OCI-LY7 (cell line): ENCODE measurements around the gene OPTN. TPM values are rescaled to one million over a fixed set of nuclear protein-coding genes. Genes with fewer than 3 reads are reported as not detected.

Experiments used
- BruUV-seq: library from RNA; stranded (reverse); fragments of 400-500 nt; replicated peaks from 2 replicates; lab custom pipeline; 2021; lab: Mats Ljungman, UMichigan
- CTCF ChIA-PET: fragments of 300-600 bp; sonication (Branson Sonifier 250); formaldehyde crosslinking; loops from one replicate; lab custom pipeline; 2022; ENCODE audit warnings: antibody characterized with exemption; ENCODE audit not compliant: unreplicated experiment; lab: Charles Lee
- POLR2A ChIA-PET: fragments of 300-600 bp; sonication (Branson Sonifier 250); formaldehyde crosslinking; loops from one replicate; lab custom pipeline; 2022; ENCODE audit warnings: antibody characterized with exemption; lab: Charles Lee
- DNase-seq: peaks from one replicate; pipeline ENCODE4 v3.0.0-alpha.2; 2015; ENCODE audit warnings: low spot score
- H2AFZ ChIP-seq: fragments of 200-600 bp; sonication (generic), shearing (Covaris generic); 2 replicates; pipeline ENCODE4 v1.6.1; 2014; ENCODE audit warnings: mild to moderate bottlenecking, antibody characterized with exemption, low read length, moderate library complexity
- H3K27ac ChIP-seq: fragments of 200-600 bp; sonication (generic); 2 replicates; pipeline ENCODE4 v1.5.1; 2014; ENCODE audit warnings: mixed run types, low read depth, mild to moderate bottlenecking, moderate library complexity, low read length, inconsistent platforms; ENCODE audit not compliant: poor library complexity, severe bottlenecking
- H3K36me3 ChIP-seq: fragments of 200-600 bp; sonication (generic); 2 replicates; pipeline ENCODE4 v1.6.1; 2014; ENCODE audit warnings: mild to moderate bottlenecking, antibody characterized with exemption, low read length, moderate library complexity, mixed read lengths; ENCODE audit not compliant: insufficient read depth
- H3K4me1 ChIP-seq: fragments of 200-600 bp; sonication (generic); 2 replicates; pipeline ENCODE4 v1.5.1; 2014; ENCODE audit warnings: mild to moderate bottlenecking, low read length; ENCODE audit not compliant: insufficient read depth, poor library complexity, severe bottlenecking
- H3K4me2 ChIP-seq: fragments of 200-600 bp; sonication (generic); 2 replicates; pipeline ENCODE4 v1.6.1; 2014; ENCODE audit warnings: mild to moderate bottlenecking, low read length
- H3K4me3 ChIP-seq: fragments of 200-600 bp; sonication (generic); 2 replicates; pipeline ENCODE4 v1.5.1; 2014; ENCODE audit warnings: mild to moderate bottlenecking, low read depth, low read length; ENCODE audit not compliant: poor library complexity, severe bottlenecking
- H3K79me2 ChIP-seq: fragments of 200-600 bp; sonication (generic); 2 replicates; pipeline ENCODE4 v1.6.1; 2016; ENCODE audit warnings: low read depth, mild to moderate bottlenecking, low read length, moderate library complexity, mixed read lengths; ENCODE audit not compliant: insufficient read depth
- H3K9me2 ChIP-seq: fragments of 200-600 bp; sonication (generic); 2 replicates; pipeline ENCODE4 v1.6.1; 2016; ENCODE audit warnings: mild to moderate bottlenecking, low read length, mixed read lengths; ENCODE audit not compliant: insufficient read depth
- H3K9me3 ChIP-seq: fragments of 200-600 bp; sonication (generic); 2 replicates; pipeline ENCODE4 v1.6.1; 2014; ENCODE audit warnings: mild to moderate bottlenecking, mixed run types, low read length, mixed read lengths
- H4K20me1 ChIP-seq: fragments of 200-600 bp; sonication (generic); 2 replicates; pipeline ENCODE4 v1.6.1; 2014; ENCODE audit warnings: mild to moderate bottlenecking, antibody characterized with exemption, low read length, moderate library complexity, mixed read lengths; ENCODE audit not compliant: insufficient read depth
- CTCF ChIP-seq: fragments of 200-600 bp; sonication (generic); conservative IDR thresholded peaks from 2 replicates; pipeline ENCODE4 v1.5.1; 2014; ENCODE audit warnings: mild to moderate bottlenecking, antibody characterized with exemption, low read length, moderate library complexity, mixed read lengths
- EZH2phosphoT487 ChIP-seq: fragments of 200-600 bp; sonication (generic); IDR thresholded peaks from 2 replicates; pipeline ENCODE4 v1.6.1; 2018; ENCODE audit warnings: low read depth, borderline replicate concordance, mild to moderate bottlenecking, mixed run types, antibody characterized with exemption, low read length, moderate library complexity, mixed read lengths
- intact Hi-C: fragments of 100-400 bp; cut with micrococcal nuclease; formaldehyde crosslinking; loops from one replicate; pipeline ENCODE4 v1.10.0; 2022; ENCODE audit not compliant: unreplicated experiment
- total RNA-seq, 2 experiments: library from RNA; depleted of rRNA in 1 of 2; stranded (reverse); fragments of >200 nt in 1 of 2; shearing (Covaris generic) in 1 of 2; gene quantifications; 2 replicates each; pipeline ENCODE4 v1.2.3, GENCODE V29; 2014 to 2022

OPTN gene
- total RNA-seq, 2 experiments from 2014 or later, result 0.60 to 3.6 TPM

DNA sequence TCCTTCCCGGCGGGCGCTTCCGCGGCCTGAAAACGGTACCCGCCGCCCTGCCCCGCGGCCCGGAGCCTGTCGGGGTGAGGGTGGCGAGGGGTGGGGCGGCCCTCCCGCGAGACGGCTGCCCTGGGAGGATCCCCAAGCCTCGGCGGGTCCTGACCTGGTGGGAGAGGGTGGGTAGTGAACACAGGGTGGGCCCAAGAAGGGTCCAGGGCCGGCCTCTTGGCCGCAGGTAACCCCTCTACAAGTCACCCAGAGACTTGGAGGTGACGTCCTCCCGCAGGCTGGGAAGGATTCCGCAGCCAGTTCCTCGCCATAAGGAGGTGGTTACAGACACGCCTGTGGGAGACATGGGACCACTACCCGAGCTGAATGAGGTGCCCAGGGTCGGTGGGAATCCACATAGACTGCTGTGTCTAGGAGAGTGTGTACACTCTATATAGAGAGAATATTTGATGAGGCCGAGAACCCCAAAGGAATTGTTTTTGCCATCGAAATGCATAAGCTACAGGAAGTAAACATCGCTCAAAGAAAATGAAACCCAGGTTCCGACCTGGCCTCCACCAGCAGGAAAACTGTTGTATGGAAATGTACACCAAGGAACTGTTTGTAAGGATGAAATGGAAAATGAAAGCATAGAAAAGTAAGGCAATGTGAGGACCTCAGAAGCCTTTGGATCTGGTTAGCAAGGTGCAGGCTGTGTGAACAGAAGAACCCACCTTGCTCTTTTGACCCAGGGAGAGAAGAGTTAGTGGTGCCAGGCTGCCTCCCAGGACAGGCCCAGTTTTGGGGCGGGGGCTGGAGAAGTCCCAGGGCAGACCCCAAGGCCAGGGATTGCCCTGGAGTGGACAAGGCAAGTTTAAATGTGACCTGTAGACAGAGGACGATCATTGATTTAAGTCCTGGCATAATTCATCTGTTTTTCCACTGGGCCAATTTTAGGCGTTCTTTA, 659 bp downstream of the OPTN start:
- peak overlapping the region; percentile 64 for H3K4me3 ChIP-seq
- no peak overlapping the region for H3K27ac ChIP-seq
- BruUV-seq, result no TSS peak
- no peaks in the 10 kb centered on the region for H3K79me2 ChIP-seq
- H4K20me1 ChIP-seq, result no peaks in the 10 kb centered on the region
- no peak for TF ChIP-seq CTCF
- TF ChIP-seq EZH2phosphoT487, result no peak
- H3K9me2 ChIP-seq, result no peaks in the 10 kb centered on the region
- POLR2A ChIA-PET, result no interaction called here
- CTCF ChIA-PET, result interaction anchor here (1.6 kb wide), 1 partner anchor 13 kb away, joined by 4 read pairs; no protein-coding TSS in a partner anchor
- no peaks in the 10 kb centered on the region for H3K9me3 ChIP-seq
- H3K4me1 ChIP-seq, result peaks cover 12% of the 10 kb centered on the region
- no peaks in the 10 kb centered on the region for H3K36me3 ChIP-seq
- intact Hi-C loops, result no loop called here
- H3K4me2 ChIP-seq, result peak overlapping the region; percentile 75
- peak overlapping the region; percentile 65; the same call in 1 of the 2 replicates for H2AFZ ChIP-seq
- no peak for DNase-seq

DNA sequence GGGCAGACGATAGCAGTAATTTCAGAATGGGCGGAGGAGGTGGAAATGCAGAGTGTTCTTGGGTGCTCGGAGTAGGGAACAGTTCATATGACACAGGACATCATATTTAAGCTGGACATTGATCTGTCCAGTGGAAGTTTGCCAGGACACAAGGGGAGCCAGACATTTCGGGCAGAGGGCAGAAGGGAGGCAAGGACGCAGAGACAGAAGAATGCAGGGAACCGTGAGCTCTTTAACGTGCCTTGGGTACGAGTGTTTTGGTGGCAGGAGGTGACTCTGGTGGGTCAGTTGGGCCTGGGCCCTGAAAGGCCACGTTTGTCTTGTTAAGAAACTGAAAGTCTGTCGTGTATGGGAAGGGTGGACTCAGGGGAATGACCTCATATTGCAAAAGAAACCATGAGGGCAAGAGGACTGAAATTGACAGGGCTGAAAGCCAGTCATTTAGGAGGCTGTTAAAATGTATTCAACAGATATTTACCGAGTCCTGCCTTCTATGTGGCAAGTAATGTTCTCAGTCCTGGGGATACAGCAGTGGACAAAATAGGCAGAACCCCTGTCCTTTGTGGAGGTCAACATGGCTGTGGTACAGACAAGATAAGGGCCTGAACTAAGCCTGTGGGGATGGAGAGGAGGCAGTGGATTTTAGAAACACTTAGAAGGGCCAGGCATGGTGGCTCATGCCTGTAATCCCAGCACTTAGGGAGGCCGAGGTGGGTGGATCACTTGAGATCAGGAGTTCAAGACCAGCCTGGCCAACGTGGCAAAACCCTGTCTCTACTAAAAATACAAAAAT, 2.2 kb downstream of the OPTN start:
- Histone ChIP-seq H3K27ac (no peak overlapping the region), H3K9me3 (no peaks in the 10 kb centered on the region), H3K36me3 (no peaks in the 10 kb centered on the region), H3K4me2 (no peak overlapping the region), H3K9me2 (no peaks in the 10 kb centered on the region), H3K4me1 (peaks cover 12% of the 10 kb centered on the region), H4K20me1 (no peaks in the 10 kb centered on the region), H3K4me3 (no peak overlapping the region), H3K79me2 (no peaks in the 10 kb centered on the region), H2AFZ (no peak overlapping the region)
- TF ChIP-seq EZH2phosphoT487, result no peak
- TF ChIP-seq CTCF, result no peak
- no peak for DNase-seq
- no TSS peak for BruUV-seq
- intact Hi-C loops, result no loop called here
- ChIA-PET CTCF (no interaction called here), POLR2A (interaction anchor here (0.7 kb wide), 1 partner anchor 1222 kb away, joined by 4 read pairs; no protein-coding TSS in a partner anchor)
